ENCODE data around the gene PLD2.
"Not testable (repeated sequence)": the region's sequence is repeated elsewhere in the genome, so short reads cannot be mapped to it uniquely, and the experiment has no call there.

PLD2 gene

DNA sequence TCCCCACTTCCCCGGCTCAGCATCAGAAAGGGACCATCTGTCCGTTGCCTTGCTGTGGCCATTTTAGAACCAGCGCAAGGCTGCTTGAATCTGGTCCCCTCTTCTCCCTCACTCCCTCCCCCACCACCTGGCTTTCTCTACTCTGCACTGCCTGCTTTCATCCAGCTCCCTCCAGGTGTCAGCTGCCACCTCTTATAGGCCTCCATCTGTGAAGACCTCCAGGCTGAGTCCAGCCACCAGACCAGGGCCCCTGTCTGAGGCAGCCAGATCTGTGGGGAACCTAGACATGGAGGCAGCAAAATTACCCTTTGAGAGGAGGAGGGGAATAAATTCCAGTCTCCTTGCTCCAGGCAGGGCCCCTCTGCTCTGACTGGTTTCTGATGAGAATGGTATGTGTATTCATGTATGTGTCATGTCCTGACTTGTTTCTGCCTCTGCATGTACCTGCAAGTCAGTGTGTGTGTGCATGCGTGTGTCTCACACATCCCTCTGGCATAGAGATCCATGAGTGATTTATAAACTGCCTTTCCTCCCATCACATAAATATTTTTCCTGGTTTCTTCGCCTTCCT is 47.2 kb downstream of the PLD2 start:
- Histone ChIP-seq H3K4me1 (ENCODE audit: control insufficient read depth, insufficient read depth, low read length) (peaks cover 7% of the 10 kb centered on the region), H3K27ac (ENCODE audit: low read depth, low read length) (no peak overlapping the region), H3K27me3 (ENCODE audit: control insufficient read depth, insufficient read depth, low read length) (no peaks in the 10 kb centered on the region), H3K36me3 (ENCODE audit: control insufficient read depth, insufficient read depth, low read length) (peaks cover 2% of the 10 kb centered on the region), H3K4me3 (ENCODE audit: low read length) (no peak overlapping the region), H3K9ac (ENCODE audit: low read length) (no peak overlapping the region)

GRCh38 chr17:4856271-4856936 is 49.5 kb downstream of the PLD2 start:
- H3K27me3 ChIP-seq (ENCODE audit: control insufficient read depth, insufficient read depth, low read length) = no peaks in the 10 kb centered on the region
- no peak overlapping the region for H3K9ac ChIP-seq (ENCODE audit: low read length)
- peaks cover 5% of the 10 kb centered on the region for H3K36me3 ChIP-seq (ENCODE audit: control insufficient read depth, insufficient read depth, low read length)
- H3K4me3 ChIP-seq (ENCODE audit: low read length) = no peak overlapping the region
- H3K4me1 ChIP-seq (ENCODE audit: control insufficient read depth, insufficient read depth, low read length) = peaks cover 8% of the 10 kb centered on the region
- H3K27ac ChIP-seq (ENCODE audit: low read depth, low read length) = no peak overlapping the region

DNA sequence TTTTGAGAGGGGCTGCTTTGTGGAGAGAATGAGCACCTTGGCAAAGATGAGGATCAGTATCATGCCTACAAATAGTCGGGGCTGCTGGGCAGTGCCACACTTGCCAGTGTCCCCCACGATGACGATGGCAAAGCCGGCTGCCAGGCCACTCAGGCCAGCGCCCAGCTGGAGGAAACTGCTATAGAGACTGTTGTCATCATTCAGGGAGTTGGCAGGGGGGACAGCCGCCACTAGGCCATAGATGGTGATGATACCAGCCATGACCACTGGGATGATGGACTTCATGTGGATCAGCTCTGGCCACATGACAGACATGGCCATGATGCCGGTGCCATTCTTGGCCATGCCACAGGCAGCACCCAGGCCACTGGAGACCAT is 50.0 kb downstream of the PLD2 start:
- Histone ChIP-seq H3K4me3 (ENCODE audit: low read length) (no peak overlapping the region), H3K27me3 (ENCODE audit: control insufficient read depth, insufficient read depth, low read length) (no peaks in the 10 kb centered on the region), H3K36me3 (ENCODE audit: control insufficient read depth, insufficient read depth, low read length) (peaks cover 7% of the 10 kb centered on the region), H3K4me1 (ENCODE audit: control insufficient read depth, insufficient read depth, low read length) (peaks cover 8% of the 10 kb centered on the region), H3K9ac (ENCODE audit: low read length) (no peak overlapping the region), H3K27ac (ENCODE audit: low read depth, low read length) (no peak overlapping the region)

GRCh38 chr17:4857347-4857746 is 50.4 kb downstream of the PLD2 start:
- not testable (repeated sequence) for H3K9ac ChIP-seq (ENCODE audit: low read length); H3K27me3 ChIP-seq (ENCODE audit: control insufficient read depth, insufficient read depth, low read length); H3K36me3 ChIP-seq (ENCODE audit: control insufficient read depth, insufficient read depth, low read length); H3K27ac ChIP-seq (ENCODE audit: low read depth, low read length); H3K4me3 ChIP-seq (ENCODE audit: low read length); H3K4me1 ChIP-seq (ENCODE audit: control insufficient read depth, insufficient read depth, low read length)

DNA sequence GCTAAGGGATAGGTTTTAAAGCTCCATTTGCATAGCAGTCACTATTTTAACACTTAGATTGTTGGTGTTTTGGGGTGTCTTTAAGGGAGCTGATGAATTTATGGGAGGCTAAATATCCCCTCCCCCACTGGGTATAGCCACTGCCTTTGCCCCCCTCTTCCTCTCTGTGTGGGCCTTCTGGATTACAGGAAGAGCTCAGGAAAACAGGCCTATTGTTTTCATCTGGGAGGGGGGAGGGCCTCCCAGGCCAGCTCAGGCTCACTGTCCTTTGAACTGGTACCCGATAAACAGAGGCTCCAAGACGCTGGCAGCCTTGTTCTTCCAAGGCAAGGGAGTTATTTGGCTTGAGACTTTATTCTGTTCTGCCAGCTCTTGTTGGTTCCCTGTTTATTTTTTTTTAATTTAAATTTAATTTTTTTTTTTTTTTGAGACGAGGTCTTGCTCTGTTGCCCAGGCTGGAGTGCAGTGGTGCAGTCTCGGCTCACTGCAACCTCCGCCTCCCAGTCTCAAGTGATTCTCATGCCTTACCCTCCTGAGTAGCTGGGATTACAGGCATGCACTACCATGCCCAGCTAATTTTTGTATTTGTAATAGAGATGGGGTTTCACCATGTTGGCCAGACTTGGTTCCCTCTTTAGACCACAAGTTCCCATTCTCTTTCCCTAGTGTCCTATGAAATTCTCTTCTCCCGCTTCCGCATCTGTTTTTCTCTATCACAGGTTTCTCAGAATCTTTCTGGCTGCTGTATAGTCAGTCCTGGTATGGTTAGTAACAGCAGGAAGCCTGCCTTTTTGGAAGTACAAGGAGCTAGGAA is 51.3 kb downstream of the PLD2 start:
- Histone ChIP-seq H3K36me3 (ENCODE audit: control insufficient read depth, insufficient read depth, low read length) (peaks cover 8% of the 10 kb centered on the region), H3K4me3 (ENCODE audit: low read length) (no peak overlapping the region), H3K9ac (ENCODE audit: low read length) (no peak overlapping the region), H3K27ac (ENCODE audit: low read depth, low read length) (no peak overlapping the region), H3K4me1 (ENCODE audit: control insufficient read depth, insufficient read depth, low read length) (peaks cover 8% of the 10 kb centered on the region), H3K27me3 (ENCODE audit: control insufficient read depth, insufficient read depth, low read length) (no peaks in the 10 kb centered on the region)

- peak overlapping the region; percentile 8 for H3K27ac ChIP-seq (ENCODE audit: low read depth, low read length)
- H3K4me3 ChIP-seq (ENCODE audit: low read length) = no peak overlapping the region
- no peaks in the 10 kb centered on the region for H3K27me3 ChIP-seq (ENCODE audit: control insufficient read depth, insufficient read depth, low read length)
- H3K9ac ChIP-seq (ENCODE audit: low read length) = no peak overlapping the region
- peaks cover 8% of the 10 kb centered on the region for H3K4me1 ChIP-seq (ENCODE audit: control insufficient read depth, insufficient read depth, low read length)
- H3K36me3 ChIP-seq (ENCODE audit: control insufficient read depth, insufficient read depth, low read length) = peaks cover 8% of the 10 kb centered on the region
These were observed 51.9 kb downstream of the PLD2 start for GRCh38 chr17:4858882-4859260.

- no peak overlapping the region for H3K9ac ChIP-seq (ENCODE audit: low read length)
- no peak overlapping the region for H3K27ac ChIP-seq (ENCODE audit: low read depth, low read length)
- peaks cover 8% of the 10 kb centered on the region for H3K36me3 ChIP-seq (ENCODE audit: control insufficient read depth, insufficient read depth, low read length)
- H3K4me3 ChIP-seq (ENCODE audit: low read length) = no peak overlapping the region
- H3K4me1 ChIP-seq (ENCODE audit: control insufficient read depth, insufficient read depth, low read length) = peaks cover 8% of the 10 kb centered on the region
- no peaks in the 10 kb centered on the region for H3K27me3 ChIP-seq (ENCODE audit: control insufficient read depth, insufficient read depth, low read length)
These were observed 53.1 kb downstream of the PLD2 start for GRCh38 chr17:4859816-4860625.

DNA sequence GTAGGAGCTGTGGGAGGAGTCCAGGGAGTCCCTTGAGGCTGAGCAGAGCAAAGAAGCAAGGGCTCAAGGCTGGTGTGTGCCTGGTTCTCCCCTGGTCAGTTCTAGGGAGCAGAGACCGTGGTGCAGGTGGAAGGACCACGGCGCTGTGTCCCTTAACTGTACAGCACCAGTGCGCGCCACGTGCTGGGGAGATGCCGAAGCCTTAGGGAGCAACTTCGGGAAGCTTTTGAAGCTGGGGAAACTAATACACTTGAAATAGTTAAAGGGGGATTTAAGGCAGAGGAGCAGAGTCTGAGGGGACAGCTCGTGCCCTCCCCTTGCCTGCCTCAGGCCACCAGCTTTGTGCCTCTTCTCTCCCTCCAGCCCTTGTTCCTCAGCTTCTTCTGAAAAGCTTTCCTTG is 53.7 kb downstream of the PLD2 start:
- no peak overlapping the region for H3K27ac ChIP-seq (ENCODE audit: low read depth, low read length)
- peaks cover 8% of the 10 kb centered on the region for H3K4me1 ChIP-seq (ENCODE audit: control insufficient read depth, insufficient read depth, low read length)
- no peaks in the 10 kb centered on the region for H3K27me3 ChIP-seq (ENCODE audit: control insufficient read depth, insufficient read depth, low read length)
- H3K36me3 ChIP-seq (ENCODE audit: control insufficient read depth, insufficient read depth, low read length) = peaks cover 8% of the 10 kb centered on the region
- no peak overlapping the region for H3K4me3 ChIP-seq (ENCODE audit: low read length)
- H3K9ac ChIP-seq (ENCODE audit: low read length) = no peak overlapping the region

- Histone ChIP-seq H3K4me3 (ENCODE audit: low read length) (no peak overlapping the region), H3K9ac (ENCODE audit: low read length) (no peak overlapping the region), H3K27me3 (ENCODE audit: control insufficient read depth, insufficient read depth, low read length) (no peaks in the 10 kb centered on the region), H3K36me3 (ENCODE audit: control insufficient read depth, insufficient read depth, low read length) (peaks cover 7% of the 10 kb centered on the region), H3K27ac (ENCODE audit: low read depth, low read length) (no peak overlapping the region), H3K4me1 (ENCODE audit: control insufficient read depth, insufficient read depth, low read length) (peaks cover 8% of the 10 kb centered on the region)
These were observed 54.1 kb downstream of the PLD2 start for GRCh38 chr17:4861052-4861451.

GRCh38 chr17:4862720-4863119 is 55.8 kb downstream of the PLD2 start:
- no peak overlapping the region for H3K9ac ChIP-seq (ENCODE audit: low read length)

DNA sequence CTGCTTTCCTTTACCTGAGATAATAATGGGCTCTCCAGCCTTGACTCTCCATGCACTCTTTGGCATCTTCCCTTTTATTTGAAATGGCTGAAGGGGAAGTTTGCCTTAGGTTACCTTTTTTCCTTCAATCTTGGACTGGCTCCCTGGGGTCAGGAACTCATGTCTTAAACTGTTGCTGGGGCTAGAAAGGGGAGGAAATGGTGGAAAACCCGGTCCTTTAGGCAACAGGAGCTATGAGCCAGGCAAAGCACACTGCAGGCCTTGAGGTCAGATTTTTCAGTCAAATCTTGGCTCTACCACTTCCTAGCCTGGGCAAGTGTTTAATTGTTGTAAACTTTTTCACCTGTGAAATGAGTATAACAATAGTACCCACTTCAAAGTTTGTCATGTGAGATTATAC is 56.4 kb downstream of the PLD2 start:
- Histone ChIP-seq H3K4me3 (ENCODE audit: low read length) (no peak overlapping the region), H3K9ac (ENCODE audit: low read length) (no peak overlapping the region), H3K36me3 (ENCODE audit: control insufficient read depth, insufficient read depth, low read length) (peaks cover 5% of the 10 kb centered on the region), H3K27ac (ENCODE audit: low read depth, low read length) (no peak overlapping the region), H3K27me3 (ENCODE audit: control insufficient read depth, insufficient read depth, low read length) (no peaks in the 10 kb centered on the region), H3K4me1 (ENCODE audit: control insufficient read depth, insufficient read depth, low read length) (peaks cover 8% of the 10 kb centered on the region)

More at GRCh38 chr17:4862720-4863119, 55.8 kb downstream of the PLD2 start:
- Histone ChIP-seq H3K36me3 (ENCODE audit: control insufficient read depth, insufficient read depth, low read length) (peaks cover 5% of the 10 kb centered on the region), H3K4me1 (ENCODE audit: control insufficient read depth, insufficient read depth, low read length) (peaks cover 8% of the 10 kb centered on the region), H3K27ac (ENCODE audit: low read depth, low read length) (no peak overlapping the region), H3K27me3 (ENCODE audit: control insufficient read depth, insufficient read depth, low read length) (no peaks in the 10 kb centered on the region), H3K4me3 (ENCODE audit: low read length) (no peak overlapping the region)

DNA sequence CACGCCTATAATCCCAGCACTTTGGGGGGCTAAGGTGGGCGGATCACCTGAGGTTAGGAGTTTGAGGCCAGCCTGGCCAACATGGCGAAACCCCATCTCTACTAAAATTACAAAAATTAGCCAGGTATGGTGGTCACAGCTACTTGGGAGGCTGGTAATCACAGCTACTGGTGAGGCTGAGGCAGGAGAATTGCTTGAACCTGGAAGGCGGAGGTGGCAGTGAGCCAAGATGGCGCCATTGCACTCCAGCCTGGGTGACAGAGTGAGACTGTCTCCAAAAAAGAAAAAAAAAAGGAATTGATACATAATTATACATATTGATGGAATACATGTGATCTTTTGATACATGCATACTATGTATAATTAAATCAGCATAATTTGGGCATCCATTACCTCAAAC is 60.6 kb downstream of the PLD2 start:
- H3K36me3 ChIP-seq (ENCODE audit: control insufficient read depth, insufficient read depth, low read length); H3K27me3 ChIP-seq (ENCODE audit: control insufficient read depth, insufficient read depth, low read length); H3K4me3 ChIP-seq (ENCODE audit: low read length); H3K4me1 ChIP-seq (ENCODE audit: control insufficient read depth, insufficient read depth, low read length); H3K27ac ChIP-seq (ENCODE audit: low read depth, low read length); H3K9ac ChIP-seq (ENCODE audit: low read length): not testable (repeated sequence)

Data from rectal smooth muscle tissue (tissue), 1 donor.